K562 (cell line): Measurements from ENCODE around the gene SEMA3C. TPM values are rescaled to one million over a fixed set of nuclear protein-coding genes. Genes with fewer than 3 reads are reported as not detected.

ENCODE experiments used
- ATAC-seq: fragments of 200-7000 bp; cut with Tn5 transposase; 3 replicates; pipeline ENCODE4 v1.9.1; 2020; ENCODE audit warnings: moderate library complexity
- BruUV-seq: library from RNA; stranded (reverse); fragments of 400-500 nt; replicated peaks from 2 replicates; lab custom pipeline; 2021; lab: Mats Ljungman, UMichigan
- CTCF ChIA-PET: fragments of 300-600 bp; formaldehyde crosslinking; extraction: SDS; loops from one replicate; lab custom pipeline; 2021; ENCODE audit warnings: low intra/inter-chr PET ratio; lab: Yijun Ruan, JAX
- POLR2A ChIA-PET: fragments of 300-600, 350-650 bp; sonication (Branson Sonifier 250); formaldehyde crosslinking; extraction: SDS; loops from one replicate; lab custom pipeline; 2021; ENCODE audit warnings: antibody characterized with exemption, inconsistent platforms; lab: Yijun Ruan, JAX
- DNase-seq, 4 experiments: peaks; one replicate each; pipeline versions ENCODE4 v3.0.0 to v3.0.0-alpha.2; 2011 to 2018; ENCODE audit warnings: low spot score in 3 of 4, mixed read lengths in 3 of 4; ENCODE audit errors: extremely low read depth in 1 of 4
- FAIRE-seq: peaks from 2 replicates; lab custom pipeline; 2011; peaks lifted over from hg19 to GRCh38; lab: Jason Lieb, UNC
- H2AFZ ChIP-seq: 2 replicates; pipeline ENCODE4 v1.6.0; 2011; ENCODE audit warnings: low read depth, low read length, control low read depth, inconsistent platforms
- H3K27ac ChIP-seq: fragments of 200-600 bp; 3 replicates; pipeline ENCODE4 v1.8.0; 2011; ENCODE audit warnings: low read depth, mild to moderate bottlenecking, control low read depth, inconsistent platforms, low read length, moderate library complexity, mixed read lengths; ENCODE audit errors: extremely low read depth
- H3K27me3 ChIP-seq, 2 experiments: fragments of 300-600 bp in 1 of 2; 2 replicates in 1 of 2; 3 replicates in 1 of 2; pipeline versions ENCODE4 v1.6.0 to v1.8.0; 2011; ENCODE audit warnings: inconsistent platforms in 2 of 2, low read length in 2 of 2, mild to moderate bottlenecking in 1 of 2, mixed read lengths in 1 of 2, moderate library complexity in 1 of 2; ENCODE audit not compliant: control insufficient read depth in 2 of 2, insufficient read depth in 2 of 2
- H3K36me3 ChIP-seq: fragments of 300-600 bp; 3 replicates; pipeline ENCODE4 v1.8.0; 2011; ENCODE audit warnings: mild to moderate bottlenecking, low read length, inconsistent platforms; ENCODE audit not compliant: control insufficient read depth, insufficient read depth
- H3K4me1 ChIP-seq, 2 experiments: fragments of 200-600 bp in 1 of 2; replicated peaks in 1 of 2; 2 replicates in 1 of 2; 3 replicates in 1 of 2; pipeline versions ENCODE4 v1.5.1 to v1.8.0; 2011; ENCODE audit warnings: inconsistent platforms in 2 of 2, low read length in 2 of 2, mild to moderate bottlenecking in 1 of 2, mixed read lengths in 1 of 2, moderate library complexity in 1 of 2; ENCODE audit not compliant: control insufficient read depth in 2 of 2, insufficient read depth in 2 of 2
- H3K4me2 ChIP-seq: 2 replicates; pipeline ENCODE4 v1.6.1; 2011; ENCODE audit warnings: low read length, control low read depth, inconsistent platforms, mixed read lengths; ENCODE audit not compliant: insufficient read depth
- H3K4me3 ChIP-seq: fragments of 200-600 bp; sonication (generic), shearing (Covaris generic); 2 replicates; pipeline ENCODE4 v1.5.1; 2016; ENCODE audit warnings: control low read depth, inconsistent platforms
- H3K79me2 ChIP-seq: fragments of 200-600 bp; 3 replicates; pipeline ENCODE4 v1.8.0; 2011; ENCODE audit warnings: low read length, inconsistent platforms; ENCODE audit not compliant: control insufficient read depth, insufficient read depth
- H3K9ac ChIP-seq, 2 experiments: 2 replicates each; pipeline versions ENCODE4 v1.6.0 to v1.6.1; 2011; ENCODE audit warnings: low read depth in 2 of 2, low read length in 2 of 2, control low read depth in 1 of 2, inconsistent platforms in 1 of 2, mild to moderate bottlenecking in 1 of 2, mixed read lengths in 1 of 2; ENCODE audit not compliant: insufficient read depth in 1 of 2
- H3K9me1 ChIP-seq: one replicate; pipeline ENCODE4 v1.6.0; 2011; ENCODE audit warnings: inconsistent platforms, mild to moderate bottlenecking, low read length, moderate library complexity; ENCODE audit not compliant: control insufficient read depth, insufficient read depth
- H3K9me3 ChIP-seq: replicated peaks from 2 replicates; pipeline ENCODE4 v1.5.1; 2011; ENCODE audit warnings: low read depth, low read length, inconsistent platforms; ENCODE audit not compliant: control insufficient read depth, insufficient read depth
- H4K20me1 ChIP-seq: replicated peaks from 2 replicates; pipeline ENCODE4 v1.6.1; 2011; ENCODE audit warnings: low read length, inconsistent platforms, mixed read lengths; ENCODE audit not compliant: control insufficient read depth, insufficient read depth
- AFF1 ChIP-seq, 2 experiments: fragments of 450-650 bp; IDR thresholded peaks; 2 replicates each; pipeline ENCODE4 v1.6.1; 2018; ENCODE audit warnings: mild to moderate bottlenecking in 2 of 2, low read depth in 1 of 2; ENCODE audit not compliant: partially characterized antibody in 2 of 2
- CTCFL ChIP-seq: IDR thresholded peaks from 2 replicates; pipeline ENCODE4 v1.6.1; 2011; ENCODE audit warnings: borderline replicate concordance, low read depth, mild to moderate bottlenecking, moderate library complexity, low read length; ENCODE audit not compliant: insufficient read depth, poor library complexity, severe bottlenecking
- E2F5 ChIP-seq: sonication (generic); formaldehyde crosslinking; IDR thresholded peaks from 2 replicates; pipeline ENCODE4 v1.8.0; 2022; ENCODE audit warnings: mild to moderate bottlenecking, missing genetic modification reagents
- KDM5B ChIP-seq: fragments of 200-600 bp; sonication (generic); IDR thresholded peaks from 2 replicates; pipeline ENCODE4 v1.6.1; 2012; ENCODE audit warnings: low read depth, mild to moderate bottlenecking, moderate library complexity, low read length, control low read depth, inconsistent platforms; ENCODE audit not compliant: insufficient replicate concordance
- MIER1 ChIP-seq: fragments of 450-650 bp; IDR thresholded peaks from 2 replicates; pipeline ENCODE4 v1.6.1; 2016; ENCODE audit warnings: antibody characterized with exemption, mild to moderate bottlenecking, low read depth
- MTA1 ChIP-seq: fragments of 450-650 bp; IDR thresholded peaks from 2 replicates; pipeline ENCODE4 v1.6.1; 2017; ENCODE audit warnings: borderline replicate concordance
- ZC3H8 ChIP-seq: fragments of 450-650 bp; IDR thresholded peaks from 2 replicates; pipeline ENCODE4 v1.6.1; 2017
- ZFP1 ChIP-seq: fragments of 450-650 bp; formaldehyde crosslinking; IDR thresholded peaks from 2 replicates; pipeline ENCODE4 v1.4.0; 2020; ENCODE audit warnings: mild to moderate bottlenecking, mixed read lengths
- ZNF239 ChIP-seq: fragments of 250-450 bp; sonication (Bioruptor Pico); IDR thresholded peaks from 2 replicates; pipeline ENCODE4 v1.4.0; 2020; ENCODE audit warnings: mild to moderate bottlenecking
- ZNF79 ChIP-seq: fragments of 250-450 bp; sonication (Bioruptor Pico); IDR thresholded peaks from 2 replicates; pipeline ENCODE4 v1.4.0; 2020; ENCODE audit warnings: low read depth, mild to moderate bottlenecking, moderate library complexity
- WGBS: fragments of 100-300 bp; shearing (Covaris generic); methylation state at CpG from one replicate; pipeline ENCODE4 v1.1.6; 2016; ENCODE audit warnings: low coverage, mixed read lengths; ENCODE audit not compliant: insufficient coverage; ENCODE audit errors: missing lambda C conversion rate; 5-methylcytosine and 5-hydroxymethylcytosine counted together
- in situ Hi-C: fragments of 300-500 bp; cut with MboI; formaldehyde crosslinking; loops from 4 replicates; pipeline ENCODE4 v1.15.0; 2018; ENCODE audit warnings: inconsistent platforms, mixed read lengths
- intact Hi-C: fragments of 100-400 bp; cut with micrococcal nuclease; formaldehyde crosslinking; loops from 2 replicates; pipeline ENCODE4 v1.14.2; 2022
- polyA plus RNA-seq, 8 experiments: library from polyadenylated mRNA; depleted of rRNA in 4 of 8; stranded (reverse) in 5 of 8; unstranded in 3 of 8; fragments of >200 nt; fragmentation: Nextera tagmentation in 2 of 8; fragmentation: Illumina TruSeq in 1 of 8; extraction: Ambion mirVana in 2 of 8; extraction: Trizol in 1 of 8; gene quantifications; 2 replicates each; pipeline versions ENCODE4 v1.2.1 to v1.2.3, GENCODE V29; 2011 to 2014; ENCODE audit warnings: inconsistent platforms in 1 of 8, missing spikeins in 1 of 8
- total RNA-seq, 7 experiments: library from RNA; depleted of rRNA in 6 of 7; stranded (reverse); fragments of >200 nt in 6 of 7; fragmentation: Illumina TruSeq in 2 of 7; extraction: Trizol in 2 of 7; gene quantifications; 2 replicates each; pipeline versions ENCODE4 v1.2.1 to v1.2.3, GENCODE V29; 2011 to 2021; ENCODE audit warnings: low replicate concordance in 1 of 7

SEMA3C gene
- total and polyA plus RNA-seq, 9 of the 15 experiments (the other 6 are each of a cell fraction or from before 2014, with no cell fraction given), result 0.04 to 0.36 (median 0.12) TPM; not detected in 3

- in situ Hi-C loops (no loop called here), intact Hi-C loops (no loop called here)
- 0% methylated on average over 3 of the region's 3 CpGs for WGBS
- ChIA-PET POLR2A (no interaction called here), CTCF (interaction anchor here (0.7 kb wide), 1 partner anchor 8 kb away, joined by 5 read pairs; no protein-coding TSS in a partner anchor)
- no peak overlapping the region for H3K9ac ChIP-seq
- H3K27ac ChIP-seq, result no peak overlapping the region
- FAIRE-seq, result no peak
- H3K4me2 ChIP-seq, result no peak overlapping the region
- TF ChIP-seq CTCFL, result no peak
- TF ChIP-seq MIER1, result no peak
- TF ChIP-seq AFF1 (IDR thresholded peaks at IDR 0.05; ENCODE audit: low read depth in 1 of 2, partially characterized antibody in 2 of 2), result no peak
- no peak for TF ChIP-seq ZNF239 (CRISPR knock-in tag)
- TF ChIP-seq KDM5B, result no peak
- no peak for TF ChIP-seq ZFP1 (CRISPR knock-in tag)
- TF ChIP-seq E2F5 (CRISPR knock-in tag), result no peak
- no peak for TF ChIP-seq ZC3H8
- no peak for TF ChIP-seq ZNF79 (CRISPR knock-in tag)
- no peak for TF ChIP-seq MTA1
- ATAC-seq, result no peak
- no peaks in the 10 kb centered on the region for H3K79me2 ChIP-seq
- BruUV-seq, result no TSS peak
- no peaks in the 10 kb centered on the region for H3K9me1 ChIP-seq
- H3K36me3 ChIP-seq, result no peaks in the 10 kb centered on the region
- H3K9me3 ChIP-seq, result no peaks in the 10 kb centered on the region
- no peak overlapping the region for H2AFZ ChIP-seq
- H4K20me1 ChIP-seq, result no peaks in the 10 kb centered on the region
- H3K27me3 ChIP-seq, result no peaks in the 10 kb centered on the region
- H3K4me1 ChIP-seq, result no peaks in the 10 kb centered on the region
- H3K4me3 ChIP-seq, result no peak overlapping the region
- DNase-seq, result no peak
These were observed 185.4 kb downstream of the SEMA3C start for GRCh38 chr7:80733333-80733915.
